HG02943 (cell line): ENCODE results near the gene SLC12A6.

Source experiments
- ATAC-seq: cut with Tn5 transposase; IDR thresholded peaks from one replicate; pipeline ENCODE4 v1.9.1; 2021; ENCODE audit warnings: mild to moderate bottlenecking, low read depth, moderate library complexity; ENCODE audit not compliant: unreplicated experiment

Gene SLC12A6

DNA sequence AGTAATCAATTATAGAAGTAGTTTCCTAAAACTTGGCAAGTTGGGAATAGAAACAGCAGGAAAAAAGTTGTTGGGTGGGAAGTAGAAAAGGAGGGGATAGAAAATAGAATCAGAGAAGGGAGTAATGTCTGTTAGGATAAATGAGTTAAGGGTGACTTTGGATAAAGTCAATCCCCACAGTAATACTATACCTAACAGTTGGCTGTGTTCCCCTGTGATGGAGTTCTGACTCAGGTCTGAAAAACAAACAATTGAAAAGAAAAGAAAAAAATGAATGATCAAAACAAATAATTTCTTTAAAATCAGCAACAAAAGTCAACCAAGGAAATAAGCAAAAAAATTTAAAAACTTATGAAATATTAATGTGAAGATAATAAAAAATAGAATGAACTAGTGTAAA lies 62.4 kb downstream of the SLC12A6 start:
- ATAC-seq: no peak

DNA sequence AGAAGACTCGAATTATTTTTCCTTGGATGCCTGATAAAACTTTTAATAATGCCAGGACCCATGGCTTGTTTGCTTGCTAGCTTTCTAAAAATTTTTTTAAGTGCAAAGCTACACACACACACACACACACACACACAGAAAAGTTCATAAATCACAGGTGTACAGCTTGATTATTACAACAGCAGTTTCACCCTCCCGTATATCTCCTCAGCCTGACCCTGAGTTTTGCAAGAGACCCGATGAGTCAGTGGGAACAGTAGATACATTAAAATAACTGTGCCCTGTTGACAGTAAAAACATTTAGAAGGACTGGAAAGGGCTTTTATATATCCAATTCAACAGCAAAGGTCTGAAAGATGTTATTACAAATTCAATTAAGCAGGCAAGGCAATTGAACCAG lies 66.1 kb downstream of the SLC12A6 start:
- ATAC-seq: no peak

DNA sequence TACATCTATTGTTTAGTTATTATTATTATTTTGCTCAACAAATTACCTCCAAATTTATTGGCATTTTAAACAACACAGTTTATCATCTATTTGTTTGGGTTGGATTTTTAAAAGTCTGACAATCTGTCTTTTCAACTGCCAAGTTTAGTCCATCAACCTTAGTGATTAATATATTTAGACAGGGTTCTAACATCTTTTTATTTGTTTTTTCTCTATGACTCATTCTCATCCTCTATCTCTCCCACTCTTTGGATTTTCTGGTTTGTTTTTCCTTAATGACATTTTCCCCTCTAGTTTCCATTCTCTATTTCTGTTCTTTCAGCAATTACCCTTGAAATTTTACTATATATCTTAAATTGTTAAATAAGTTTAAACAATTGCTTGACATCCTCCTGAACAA lies 70.8 kb downstream of the SLC12A6 start:
- no peak for ATAC-seq

DNA sequence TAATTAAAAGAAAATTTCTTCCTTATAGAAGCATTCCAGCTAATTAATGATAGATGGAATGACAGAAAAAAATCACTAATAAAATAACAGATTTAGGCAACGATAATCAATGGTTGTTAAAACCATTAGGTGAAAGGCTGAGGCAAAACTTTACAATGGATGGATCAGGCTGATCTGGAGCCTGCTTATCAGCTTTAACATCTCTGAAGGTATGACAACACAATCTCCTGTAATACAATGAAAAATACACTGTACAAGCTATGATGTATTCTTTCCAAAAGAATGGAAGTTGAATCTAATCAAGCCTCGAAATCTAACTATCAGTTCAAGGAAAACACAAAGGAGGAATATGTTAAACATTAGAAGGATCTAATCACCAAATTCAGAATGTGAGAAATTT lies 73.5 kb downstream of the SLC12A6 start:
- ATAC-seq: no peak

DNA sequence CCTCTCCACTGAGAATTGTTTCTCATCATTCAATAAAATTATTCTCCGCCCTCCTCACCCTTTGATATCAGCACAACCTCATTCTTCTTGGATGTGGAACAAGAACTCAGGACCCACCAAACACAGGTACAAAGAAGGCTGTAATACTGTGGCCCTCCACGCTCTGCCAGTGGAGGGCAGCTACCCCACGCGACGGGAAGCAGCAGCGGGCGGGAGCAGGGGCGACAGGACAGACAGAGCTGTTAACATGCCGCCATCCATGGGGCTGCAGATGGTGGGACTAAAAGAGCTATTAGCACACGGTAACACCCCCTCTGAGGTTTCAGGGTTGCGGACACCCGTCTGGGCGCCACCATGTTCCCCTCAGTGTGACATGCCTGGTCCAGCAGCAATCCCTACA lies 75.2 kb downstream of the SLC12A6 start:
- ATAC-seq: no peak

DNA sequence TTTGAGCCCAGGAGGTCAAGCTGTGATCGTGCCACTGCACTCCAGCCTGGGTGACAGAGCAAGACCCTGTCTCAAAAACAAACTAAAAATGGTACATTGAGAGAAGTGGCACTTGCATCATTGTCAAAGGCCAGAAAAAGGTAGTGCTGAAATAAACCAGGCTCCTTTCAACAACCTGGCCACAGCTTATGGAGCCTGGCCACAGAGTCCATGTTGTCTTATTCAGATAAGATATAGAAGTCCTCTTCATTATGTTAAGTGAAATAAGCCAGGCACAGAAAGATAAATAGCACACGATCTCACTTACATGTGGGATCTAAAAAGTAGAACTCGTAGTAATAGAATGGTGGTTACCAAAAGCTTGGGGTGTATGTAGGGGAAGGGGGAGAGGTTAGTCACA lies 78.0 kb downstream of the SLC12A6 start:
- ATAC-seq: no peak

DNA sequence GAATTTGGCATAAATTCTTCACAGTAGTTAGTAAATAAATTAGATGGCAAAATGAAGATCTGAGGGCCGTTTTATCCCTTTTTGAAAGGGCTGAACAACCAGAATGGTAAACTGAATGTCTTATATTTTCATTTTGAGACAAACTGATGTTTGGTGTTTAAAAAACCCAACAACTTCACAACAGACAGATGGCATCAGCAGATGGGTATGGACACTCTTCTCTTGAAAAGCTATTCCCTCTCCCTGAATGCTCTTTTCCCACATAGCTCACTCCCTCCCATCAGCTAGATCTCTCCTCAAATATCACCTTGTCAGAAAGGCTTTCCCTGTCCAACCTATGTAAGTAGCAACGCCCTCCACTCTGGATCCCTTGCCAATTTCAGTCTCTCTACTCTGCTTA lies 79.4 kb downstream of the SLC12A6 start:
- no peak for ATAC-seq

DNA sequence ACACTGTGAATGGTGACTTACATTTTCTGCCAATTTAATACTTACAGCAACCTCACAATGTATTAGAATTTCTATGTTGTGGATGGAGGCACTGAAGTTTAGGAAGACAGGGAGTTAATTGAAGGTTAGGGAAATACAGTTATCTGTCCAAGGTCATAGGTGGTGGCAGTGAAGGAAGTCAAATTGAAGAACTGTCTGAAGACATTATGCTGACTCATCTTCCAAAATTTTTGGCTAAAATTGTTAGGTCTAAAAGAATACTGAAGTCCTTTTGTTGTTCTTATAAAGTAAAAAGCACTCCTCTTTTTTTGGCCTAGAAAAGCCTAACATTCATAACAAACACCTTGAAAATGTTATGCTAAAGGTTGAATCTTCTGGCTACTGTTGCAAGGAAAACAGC lies 85.0 kb downstream of the SLC12A6 start:
- ATAC-seq: no peak

DNA sequence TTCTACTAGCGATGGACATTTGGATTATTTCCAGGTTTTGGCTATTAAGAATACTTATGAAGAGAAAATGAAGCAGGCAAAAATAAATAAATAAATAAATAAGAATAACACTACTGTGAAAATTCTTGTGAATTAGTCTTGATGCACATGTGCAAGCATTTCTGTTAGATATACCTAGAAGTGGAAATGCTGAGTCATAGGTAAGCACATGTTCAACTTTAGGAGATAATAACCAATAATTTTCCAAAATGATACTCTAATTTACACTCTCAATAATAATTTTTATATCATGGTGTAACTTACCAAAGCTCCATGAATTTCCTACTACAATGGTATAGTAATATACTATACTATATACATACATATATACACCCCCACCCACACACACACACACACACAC lies 89.4 kb downstream of the SLC12A6 start:
- no peak for ATAC-seq

DNA sequence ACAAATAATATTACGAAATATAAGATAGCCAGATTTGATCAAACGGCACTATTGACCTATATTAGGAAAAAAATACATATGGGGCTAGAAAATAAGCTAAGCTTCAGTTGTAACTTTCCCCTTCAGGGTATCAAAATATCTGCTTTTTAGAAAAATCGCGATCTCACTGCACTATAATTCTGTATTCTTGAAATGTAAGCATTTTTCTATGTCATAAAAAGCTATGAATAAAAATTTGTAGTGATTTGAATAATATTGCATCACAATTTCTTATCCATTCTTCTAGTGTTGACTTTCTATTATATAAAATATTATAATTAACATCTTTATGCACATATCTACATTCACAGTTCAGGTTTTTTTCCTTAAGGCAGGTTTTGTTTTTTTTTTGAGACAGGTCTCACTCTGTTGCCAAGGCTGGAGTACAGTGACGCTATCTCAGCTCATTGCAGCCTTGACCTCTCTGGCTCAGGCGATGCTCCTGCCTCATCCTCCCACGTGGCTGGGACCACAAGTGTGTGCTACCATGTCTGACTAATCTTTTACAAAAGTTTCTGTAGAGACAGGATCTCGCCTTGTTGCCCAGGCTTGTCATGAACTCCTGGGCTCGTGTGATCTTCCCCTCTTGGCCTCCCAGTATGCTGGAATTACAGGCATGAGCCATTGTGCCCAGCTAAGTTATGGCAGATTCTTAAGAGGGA lies 91.2 kb downstream of the SLC12A6 start:
- ATAC-seq: no peak

DNA sequence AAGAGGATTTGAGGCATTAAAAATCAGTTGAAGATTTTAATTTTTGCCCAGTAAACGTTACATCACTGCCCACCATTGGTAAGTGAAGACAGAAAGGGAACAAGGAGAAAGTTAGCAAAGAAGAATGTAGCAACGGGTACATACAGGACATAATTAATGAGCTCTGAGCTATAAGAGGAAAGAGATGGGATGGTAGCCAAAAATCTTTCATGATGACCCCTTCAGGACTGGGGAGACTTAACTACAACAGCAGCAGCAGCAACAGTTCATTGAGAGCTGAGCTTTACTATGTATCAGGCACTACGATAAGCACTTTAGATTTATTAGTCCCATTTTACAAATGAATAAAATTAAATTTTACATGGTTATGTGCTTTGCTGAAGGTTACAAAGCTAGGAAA lies 94.4 kb downstream of the SLC12A6 start:
- ATAC-seq: no peak

DNA sequence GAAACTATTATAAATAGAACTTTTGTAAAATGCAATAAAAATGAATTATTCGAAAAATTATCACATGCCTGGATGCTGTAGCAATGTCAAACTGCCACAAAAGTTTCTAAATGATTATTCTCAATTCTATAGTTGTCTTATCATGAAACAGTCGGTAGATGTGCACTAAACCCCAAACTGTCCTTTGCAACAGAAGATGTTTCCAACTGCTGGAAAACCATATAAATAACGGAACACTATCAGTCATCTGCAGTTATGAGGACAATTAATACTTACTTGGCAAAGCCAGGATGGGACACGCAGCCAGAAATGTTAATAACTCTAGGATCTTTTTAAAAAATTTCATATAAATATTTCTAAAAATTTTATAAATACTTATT lies 95.3 kb downstream of the SLC12A6 start:
- no peak for ATAC-seq

DNA sequence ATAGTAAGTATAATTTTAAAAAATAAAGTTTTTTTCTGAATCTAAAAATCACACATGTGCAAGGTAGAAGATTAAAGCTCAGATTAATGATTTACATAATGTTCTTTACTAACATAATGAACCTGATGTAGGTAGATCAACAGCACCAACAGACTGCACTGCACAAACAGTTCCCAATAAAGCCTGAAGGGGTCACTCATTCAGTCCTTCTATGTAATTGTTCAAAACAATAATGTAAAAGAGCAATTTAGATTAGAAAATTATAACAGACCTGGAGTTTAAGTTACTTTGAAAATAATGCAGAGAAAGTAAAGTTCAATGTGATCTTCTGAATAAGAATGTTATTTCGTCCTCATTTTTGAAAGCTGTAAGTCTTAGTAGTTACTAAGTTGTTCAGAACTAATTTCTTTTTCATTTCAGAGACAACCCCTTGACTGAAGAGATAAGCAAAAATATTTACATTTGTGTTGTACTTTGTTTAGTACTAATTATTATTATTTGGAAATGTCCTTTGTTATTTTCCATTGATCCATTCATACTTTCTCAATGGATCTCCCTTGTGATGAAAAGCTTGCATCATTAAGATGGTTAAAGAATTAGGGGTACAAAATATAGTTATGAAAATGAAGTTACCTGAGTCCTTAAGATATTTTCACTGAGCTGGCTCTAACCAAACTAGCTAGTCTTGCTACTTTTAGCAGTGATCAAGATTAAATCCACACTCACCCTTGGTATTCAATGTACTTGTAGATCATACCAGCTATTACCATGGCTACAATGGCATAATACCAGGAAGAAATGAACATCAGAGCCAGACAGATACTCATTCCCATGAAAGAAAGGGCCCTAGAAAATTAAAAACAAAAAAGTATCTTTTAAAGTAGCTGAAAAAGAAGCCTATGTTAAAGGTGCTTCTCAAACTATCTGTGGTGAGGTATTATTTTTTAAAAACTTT lies 95.9 kb downstream of the SLC12A6 start:
- ATAC-seq: no peak

DNA sequence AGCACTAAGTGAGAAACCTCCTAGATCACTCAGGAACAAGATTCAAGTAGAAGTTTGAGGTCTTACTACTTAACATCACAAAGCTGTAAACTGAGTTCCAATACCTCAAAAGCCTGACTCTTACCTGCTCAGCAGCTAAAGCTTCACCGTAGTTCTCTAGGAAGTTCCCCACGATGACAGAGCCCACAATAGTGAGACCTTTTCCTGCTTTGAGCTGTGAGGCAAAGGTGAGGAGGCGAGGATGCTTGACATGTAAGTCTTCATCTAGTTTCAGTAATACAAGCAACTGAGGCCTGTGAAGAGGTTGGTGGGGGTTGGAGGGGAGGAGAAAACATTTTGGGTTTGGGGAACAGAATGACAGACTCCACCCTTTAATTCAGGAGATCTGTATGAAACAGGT lies 97.0 kb downstream of the SLC12A6 start:
- ATAC-seq: no peak

DNA sequence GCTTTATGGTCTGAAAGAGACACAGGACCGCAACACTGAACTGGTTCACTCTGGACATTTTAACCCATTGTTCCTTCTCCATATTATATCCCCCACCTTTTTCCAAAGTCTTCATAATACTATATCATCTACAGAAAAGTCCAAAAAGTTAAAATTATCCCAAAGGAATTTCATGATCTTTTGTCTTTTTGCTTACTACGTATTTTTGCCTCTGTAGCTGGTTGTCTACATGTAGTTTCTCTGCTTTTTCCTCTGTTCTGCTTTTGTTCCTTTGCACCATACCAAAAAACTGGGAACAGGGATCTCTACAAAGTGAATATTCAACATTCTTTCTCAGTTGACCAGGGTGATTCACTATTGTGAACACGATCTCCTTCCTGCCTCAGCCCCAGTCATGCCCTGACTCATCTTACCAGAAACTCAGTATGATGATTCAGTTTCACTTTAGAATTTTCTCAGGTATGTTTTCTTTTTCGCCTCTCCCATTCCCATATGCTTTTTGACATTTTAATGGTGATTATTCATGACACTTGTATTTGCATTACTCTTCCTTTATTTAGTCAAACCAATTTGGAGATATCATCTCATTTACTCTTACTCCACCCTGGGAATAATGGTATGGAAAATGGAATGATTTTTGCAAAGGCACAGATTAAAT lies 98.3 kb downstream of the SLC12A6 start:
- ATAC-seq: no peak

DNA sequence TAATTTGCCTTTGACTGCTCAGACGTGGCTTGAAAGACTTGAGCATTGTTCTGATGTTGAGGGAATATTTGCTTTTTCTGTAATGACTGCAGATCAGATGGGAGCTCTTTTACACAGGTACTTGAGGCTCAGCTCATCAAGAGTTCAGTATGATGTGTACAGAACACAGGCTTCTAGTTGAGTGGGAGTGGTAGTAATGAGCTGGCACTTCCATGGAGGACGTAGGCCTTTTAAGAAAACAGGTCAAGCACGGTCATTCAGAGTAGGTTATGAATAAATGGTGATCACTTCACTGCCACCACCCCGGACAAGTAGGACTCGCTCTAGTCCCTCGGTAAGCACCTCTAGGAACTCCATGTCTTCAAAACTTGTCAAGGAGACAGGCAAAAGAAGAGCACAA lies 104.0 kb downstream of the SLC12A6 start:
- ATAC-seq: no peak

DNA sequence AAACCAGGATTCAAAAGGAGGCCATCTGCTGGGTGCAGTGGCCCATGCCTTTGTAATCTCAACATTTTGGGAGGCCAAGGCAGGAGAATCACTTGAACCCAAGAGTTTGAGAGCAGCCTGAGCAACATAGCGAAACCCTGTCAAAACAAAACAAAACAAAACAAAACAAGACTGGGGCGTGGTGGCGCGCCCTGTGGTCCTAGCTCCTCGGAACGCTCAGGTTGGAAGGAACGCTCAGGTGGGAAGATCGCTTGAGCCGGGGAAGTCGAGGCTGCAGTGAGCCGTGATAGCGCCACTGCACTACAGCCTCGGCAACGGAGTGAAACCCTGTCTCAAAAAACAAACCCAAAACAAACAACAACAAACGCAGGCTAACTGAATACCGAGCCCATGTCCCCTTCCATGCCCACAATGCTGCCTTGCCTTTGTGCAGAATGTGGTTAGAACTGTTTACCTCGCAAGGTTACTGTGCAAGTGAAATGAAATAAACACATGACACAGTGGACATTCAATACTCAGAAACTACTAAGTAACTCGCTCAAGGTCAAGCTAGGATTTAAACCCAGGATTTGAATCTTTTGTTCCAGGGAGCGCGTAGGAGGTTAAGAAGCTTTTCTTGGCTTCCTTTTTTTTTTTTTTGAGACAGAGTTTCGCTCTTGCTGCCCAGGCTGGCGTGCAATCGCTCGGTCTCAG lies 113.5 kb downstream of the SLC12A6 start:
- ATAC-seq: no peak

DNA sequence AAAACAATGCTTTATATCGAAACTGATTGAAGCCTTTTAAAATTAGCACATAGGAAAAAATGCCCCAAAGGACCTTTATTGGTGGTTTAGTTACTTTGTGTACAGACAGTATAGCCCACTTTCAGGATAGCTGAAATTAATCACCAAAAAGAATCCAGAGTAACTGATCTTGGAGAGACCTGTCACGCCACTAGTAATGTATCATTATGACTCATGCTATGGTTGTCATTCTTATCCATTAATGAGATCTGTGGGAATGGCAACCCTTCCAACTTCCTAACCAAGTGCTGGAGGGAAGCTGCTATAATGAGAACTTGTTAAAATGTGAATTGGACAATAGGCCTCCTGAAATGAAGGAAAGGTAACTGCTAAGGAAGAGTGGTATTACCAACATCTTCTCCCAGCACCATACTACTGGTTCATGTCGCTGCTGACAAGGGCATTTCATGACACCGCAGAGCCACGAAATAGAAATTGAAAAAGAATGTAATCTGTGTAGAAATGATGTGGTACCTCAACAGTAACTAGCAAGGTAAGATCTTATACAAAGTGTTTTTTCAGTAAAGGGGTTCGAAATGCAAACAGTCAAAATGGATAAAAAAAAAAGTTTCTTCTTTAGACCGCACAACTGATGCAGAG lies 119.9 kb downstream of the SLC12A6 start:
- ATAC-seq: no peak

DNA sequence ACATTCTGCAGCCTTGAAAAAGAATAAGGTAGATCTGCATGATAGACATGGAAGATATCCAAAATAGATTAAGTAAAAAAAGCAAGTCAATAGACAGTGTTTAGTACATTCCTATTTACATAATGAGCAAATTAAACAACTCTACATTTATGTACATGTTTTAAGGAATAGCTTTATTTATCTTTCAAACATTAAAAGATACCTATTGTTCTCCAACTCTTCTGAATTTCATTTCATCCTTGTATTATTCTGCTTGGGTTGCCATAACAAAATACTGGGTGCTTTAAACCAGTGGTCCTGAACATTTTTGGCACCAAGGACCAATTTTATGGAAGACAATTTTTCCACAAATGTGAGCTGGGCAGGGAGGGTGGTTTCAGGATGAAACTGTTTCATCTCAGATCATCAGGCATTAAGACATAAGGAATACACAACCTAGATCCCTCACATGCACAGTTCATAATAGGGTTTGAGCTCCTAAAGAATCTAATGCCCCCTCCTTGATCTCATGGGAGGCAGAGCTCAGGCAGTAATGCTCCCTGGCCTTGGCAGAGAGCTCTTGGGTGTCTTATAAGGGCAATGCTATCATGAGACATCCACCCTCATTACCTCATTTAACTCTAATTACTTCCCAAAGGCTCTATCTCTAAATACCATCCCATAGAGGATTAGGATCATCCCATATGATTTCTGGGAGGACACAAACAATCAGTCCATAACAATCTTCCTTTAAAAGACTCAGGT lies 120.9 kb downstream of the SLC12A6 start:
- ATAC-seq: no peak

DNA sequence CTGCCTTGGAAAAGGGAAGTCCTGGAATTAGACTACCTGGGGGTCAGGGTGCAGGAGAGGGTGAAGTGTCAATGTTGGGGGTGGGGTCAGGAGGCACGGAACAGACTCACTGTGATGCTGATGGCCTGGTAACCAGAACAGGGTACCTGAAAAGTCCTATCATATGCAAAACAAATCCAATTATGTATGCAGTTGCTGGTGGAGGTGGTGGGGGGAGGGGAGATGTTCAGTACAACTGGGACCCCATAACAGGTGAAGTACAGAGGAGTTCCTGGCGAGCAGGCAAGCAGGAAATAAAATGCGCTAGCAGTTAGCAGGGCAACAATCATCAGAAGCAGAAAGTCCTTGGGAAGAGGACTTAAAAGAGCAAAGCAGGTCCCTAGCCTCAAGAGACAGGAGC lies 123.4 kb downstream of the SLC12A6 start:
- no peak for ATAC-seq
